HepG2 (cell line): Measurements from ENCODE around the gene TMEM107.

ENCODE experiments used
- CBX5 ChIP-seq: sonication (generic); formaldehyde crosslinking; IDR thresholded peaks from 2 replicates; pipeline ENCODE4 v1.4.0; 2020; ENCODE audit warnings: missing genetic modification reagents, borderline replicate concordance
- CHD2 ChIP-seq: IDR thresholded peaks from 2 replicates; pipeline ENCODE4 v1.6.1; 2011; ENCODE audit warnings: low read depth, low read length, improper control_type of control experiment
- CTCF ChIP-seq: sonication (generic); formaldehyde crosslinking; IDR thresholded peaks from 2 replicates; pipeline ENCODE4 v1.5.0; 2020; ENCODE audit warnings: mild to moderate bottlenecking, missing genetic modification reagents, moderate library complexity
- PRDM10 ChIP-seq: sonication (generic); formaldehyde crosslinking; IDR thresholded peaks from 2 replicates; pipeline ENCODE4 v1.4.0; 2020; ENCODE audit warnings: low read depth, missing genetic modification reagents
- SRSF1 ChIP-seq: fragments of 200-400 bp; formaldehyde crosslinking; optimal IDR thresholded peaks from 2 replicates; pipeline ENCODE3; 2017; ENCODE audit warnings: mild to moderate bottlenecking, low read depth, low read length, moderate library complexity
- ZFP91 ChIP-seq: sonication (generic); formaldehyde crosslinking; IDR thresholded peaks from 2 replicates; pipeline ENCODE4 v1.9.0; 2022; ENCODE audit warnings: missing genetic modification reagents, mild to moderate bottlenecking, borderline replicate concordance
- ZNF121 ChIP-seq: sonication (generic); formaldehyde crosslinking; IDR thresholded peaks from 2 replicates; pipeline ENCODE4 v1.5.0; 2020; ENCODE audit warnings: mild to moderate bottlenecking, missing genetic modification reagents
- ZNF335 ChIP-seq: sonication (generic); formaldehyde crosslinking; IDR thresholded peaks from 2 replicates; pipeline ENCODE4 v1.4.0; 2020; ENCODE audit warnings: missing genetic modification reagents

- TF ChIP-seq PRDM10 (CRISPR knock-in tag) (no peak), CHD2 (no peak), CBX5 (CRISPR knock-in tag) (no peak), SRSF1 (no peak), ZNF335 (CRISPR knock-in tag) (no peak), CTCF (CRISPR knock-in tag) (no peak), ZFP91 (CRISPR knock-in tag) (no peak), ZNF121 (CRISPR knock-in tag) (no peak)
Observed at GRCh38 chr17:8147805-8148404, 28.3 kb downstream of the TMEM107 start.
